LoVo (cell line): Measurements from ENCODE around the gene CATSPER1.
A peak's percentile ranks its signal among the peaks of the same experiment; 100 is the strongest.

Experiments used
- DNase-seq: peaks from one replicate; pipeline ENCODE4 v3.0.0-alpha.2; 2016; ENCODE audit warnings: low spot score

Gene CATSPER1

GRCh38 chr11:66002648-66003225, 23.5 kb downstream of the CATSPER1 start:
- peak; percentile 56 for DNase-seq

DNA sequence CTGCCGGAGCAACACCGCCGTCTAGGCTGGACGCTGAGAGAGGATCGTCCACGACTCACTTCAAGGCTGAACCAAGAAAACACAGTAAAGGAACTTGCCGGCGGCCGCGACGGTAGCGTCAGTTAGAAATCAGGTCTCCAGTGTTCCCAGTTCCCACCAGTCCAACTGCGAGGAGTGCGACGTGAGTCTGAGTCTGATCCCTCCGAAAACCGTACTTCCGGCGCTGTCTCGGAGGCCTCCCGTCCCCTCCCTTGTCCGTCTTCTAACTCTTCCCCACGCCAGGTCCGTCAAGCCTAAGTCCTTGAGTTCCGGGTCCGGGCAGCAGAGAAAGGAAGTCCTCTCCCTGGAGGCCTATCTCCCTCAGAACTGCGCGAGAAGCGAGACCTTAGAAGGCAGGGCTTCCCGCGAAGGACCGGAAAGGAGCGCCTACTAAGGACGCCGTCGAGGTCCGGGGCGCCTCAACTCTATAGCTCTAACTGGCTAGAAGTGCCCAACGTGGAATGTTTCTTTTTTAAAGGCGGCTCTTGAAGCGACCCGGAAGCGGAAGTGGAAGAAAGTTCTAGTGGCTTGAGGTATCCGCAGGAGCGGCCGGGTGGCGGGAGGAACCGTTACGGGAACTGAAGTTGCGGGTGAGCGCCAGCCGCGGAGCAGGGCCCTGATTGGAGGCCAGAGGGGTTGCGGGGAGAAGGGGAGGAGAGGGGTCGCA, 24.2 kb downstream of the CATSPER1 start, which contains the start of the genes BANF1 and EIF1AD:
TSS of gene BANF1 (plus strand) at position 562 of the 706 bp plus-strand sequence. CDS start 748 bp downstream, outside the sequence.
TSS of gene EIF1AD (minus strand) at position 216 of the 706 bp plus-strand sequence. CDS start 1,768 bp downstream, outside the sequence.
- peak; percentile 96 for DNase-seq

DNA sequence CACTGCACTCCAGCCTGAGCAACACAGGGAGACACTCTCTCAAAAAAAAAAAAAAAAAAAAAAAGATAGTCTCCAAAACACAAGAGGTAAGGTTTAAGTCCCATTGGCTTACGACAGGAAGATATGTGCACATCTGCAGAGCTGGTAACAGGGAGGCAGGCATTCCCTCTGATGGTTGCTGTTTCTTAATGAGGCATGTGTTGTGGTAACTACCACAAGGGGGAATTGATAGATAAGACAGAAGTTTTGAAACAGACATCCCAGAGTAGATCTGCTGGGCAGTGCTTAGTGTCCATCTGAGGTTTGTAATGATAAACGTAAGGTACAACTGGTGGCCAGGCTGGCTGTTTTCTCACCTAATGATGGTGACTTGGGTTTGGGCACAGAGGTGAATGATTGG, 29.0 kb downstream of the CATSPER1 start:
- no peak for DNase-seq

DNA sequence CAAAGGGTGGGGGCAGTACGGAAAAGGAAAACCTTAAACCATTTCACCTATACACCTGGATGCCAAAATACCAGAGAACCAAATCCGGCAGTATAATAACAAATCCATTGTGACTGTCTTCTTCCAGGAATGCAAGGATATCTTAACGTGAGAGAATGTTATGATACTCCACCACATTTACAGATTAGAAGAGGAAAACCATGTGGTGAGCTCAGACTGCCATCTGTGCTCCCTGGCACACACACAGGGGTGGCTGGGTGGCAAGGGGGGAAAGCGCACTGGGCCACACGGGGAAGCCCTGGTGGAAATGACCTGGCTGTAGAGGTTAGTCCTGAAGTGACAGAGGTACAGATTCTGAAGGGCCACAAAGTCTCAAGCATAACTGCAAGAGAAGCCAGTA, 34.2 kb downstream of the CATSPER1 start:
- DNase-seq, result no peak

GRCh38 chr11:65988791-65989592, 37.3 kb downstream of the CATSPER1 start:
- peak; percentile 90 for DNase-seq

GRCh38 chr11:65987336-65987735, 38.9 kb downstream of the CATSPER1 start:
- no peak for DNase-seq

DNA sequence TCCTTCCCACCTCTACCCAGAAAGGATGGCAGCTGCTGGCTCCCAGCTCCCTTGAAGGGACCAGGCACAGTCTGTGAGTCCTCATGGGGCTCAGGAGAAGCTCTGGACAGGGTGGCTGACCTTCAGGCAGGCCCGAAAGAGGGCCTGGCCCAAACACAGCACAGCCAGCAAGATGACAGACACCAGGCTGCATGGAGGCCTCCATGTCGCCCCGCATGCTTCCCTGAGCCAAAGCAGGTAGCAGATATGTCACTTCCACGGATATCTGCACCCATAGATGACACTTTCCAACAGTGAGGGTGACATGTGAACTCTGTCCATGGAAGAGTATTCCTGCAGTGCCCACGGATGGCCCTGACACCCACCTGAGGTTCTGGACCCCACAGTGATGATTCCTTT, 42.7 kb downstream of the CATSPER1 start:
- no peak for DNase-seq

GRCh38 chr11:65982824-65983588, 43.3 kb downstream of the CATSPER1 start:
- no peak for DNase-seq

- DNase-seq, result no peak
Observed at GRCh38 chr11:65981972-65982823, 44.1 kb downstream of the CATSPER1 start.

- DNase-seq, result no peak
Observed at GRCh38 chr11:65981101-65981740, 45.1 kb downstream of the CATSPER1 start.

DNA sequence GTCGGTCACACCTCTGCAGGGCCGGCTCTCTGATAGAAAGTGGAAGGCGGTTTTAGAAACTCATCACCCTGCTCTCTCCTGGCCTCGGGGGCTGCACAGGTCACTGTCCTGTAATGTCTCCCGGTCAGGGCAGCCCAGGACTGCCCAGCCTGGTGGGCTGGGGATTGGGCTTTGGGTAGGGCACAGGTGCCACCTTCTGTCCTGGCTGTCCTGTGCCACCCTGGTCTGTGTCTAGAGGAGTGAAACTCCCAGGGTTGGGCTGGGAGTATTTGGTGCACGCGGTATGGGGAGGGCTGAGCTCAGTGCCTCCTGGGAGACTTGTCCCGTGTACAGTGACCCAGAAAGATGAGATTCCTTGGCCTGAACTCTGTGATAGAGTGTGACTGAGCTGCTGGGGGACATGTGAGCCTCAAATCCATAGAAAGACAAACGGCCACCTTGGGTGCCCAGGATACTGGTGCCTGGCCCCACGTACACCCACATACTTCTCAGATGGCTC, 47.0 kb downstream of the CATSPER1 start:
- no peak for DNase-seq

GRCh38 chr11:65978391-65979238, 47.7 kb downstream of the CATSPER1 start:
- no peak for DNase-seq

DNA sequence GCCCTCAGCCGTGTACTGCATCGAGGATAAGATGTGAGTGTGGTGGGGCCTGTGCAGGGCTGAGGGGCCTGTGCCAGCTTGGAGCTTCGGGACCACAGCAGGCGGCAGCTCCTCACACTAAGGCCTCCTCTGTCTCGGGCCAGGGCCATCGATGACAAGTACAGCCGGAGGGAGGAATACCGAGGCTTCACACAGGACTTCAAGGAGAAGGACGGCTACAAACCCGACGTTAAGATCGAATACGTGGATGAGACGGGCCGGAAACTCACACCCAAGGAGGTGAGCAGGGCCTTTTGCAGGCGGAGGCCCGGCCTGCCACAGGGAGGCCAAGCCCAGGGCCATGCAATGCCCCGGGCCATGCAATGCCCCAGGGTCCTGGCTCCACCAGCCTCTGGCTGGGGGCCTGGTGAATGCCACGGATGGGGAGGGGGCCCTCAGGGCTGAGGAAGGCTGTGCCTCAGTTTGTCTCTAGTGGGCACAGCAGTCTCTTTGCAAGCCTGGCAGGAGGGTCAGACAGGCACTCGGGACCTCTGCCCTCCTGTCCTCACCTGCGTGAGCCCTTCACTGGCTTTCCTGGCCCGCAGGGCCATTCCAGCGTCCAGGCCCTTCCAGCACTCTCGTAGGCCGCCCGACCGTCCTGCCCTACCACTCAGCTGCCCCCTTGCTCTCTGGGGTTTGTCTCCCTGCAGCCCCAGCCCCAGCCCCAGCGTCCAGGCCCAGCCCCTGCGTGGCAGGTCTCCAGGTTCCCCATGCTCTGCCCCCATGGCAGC, 48.5 kb downstream of the CATSPER1 start:
- no peak for DNase-seq

DNA sequence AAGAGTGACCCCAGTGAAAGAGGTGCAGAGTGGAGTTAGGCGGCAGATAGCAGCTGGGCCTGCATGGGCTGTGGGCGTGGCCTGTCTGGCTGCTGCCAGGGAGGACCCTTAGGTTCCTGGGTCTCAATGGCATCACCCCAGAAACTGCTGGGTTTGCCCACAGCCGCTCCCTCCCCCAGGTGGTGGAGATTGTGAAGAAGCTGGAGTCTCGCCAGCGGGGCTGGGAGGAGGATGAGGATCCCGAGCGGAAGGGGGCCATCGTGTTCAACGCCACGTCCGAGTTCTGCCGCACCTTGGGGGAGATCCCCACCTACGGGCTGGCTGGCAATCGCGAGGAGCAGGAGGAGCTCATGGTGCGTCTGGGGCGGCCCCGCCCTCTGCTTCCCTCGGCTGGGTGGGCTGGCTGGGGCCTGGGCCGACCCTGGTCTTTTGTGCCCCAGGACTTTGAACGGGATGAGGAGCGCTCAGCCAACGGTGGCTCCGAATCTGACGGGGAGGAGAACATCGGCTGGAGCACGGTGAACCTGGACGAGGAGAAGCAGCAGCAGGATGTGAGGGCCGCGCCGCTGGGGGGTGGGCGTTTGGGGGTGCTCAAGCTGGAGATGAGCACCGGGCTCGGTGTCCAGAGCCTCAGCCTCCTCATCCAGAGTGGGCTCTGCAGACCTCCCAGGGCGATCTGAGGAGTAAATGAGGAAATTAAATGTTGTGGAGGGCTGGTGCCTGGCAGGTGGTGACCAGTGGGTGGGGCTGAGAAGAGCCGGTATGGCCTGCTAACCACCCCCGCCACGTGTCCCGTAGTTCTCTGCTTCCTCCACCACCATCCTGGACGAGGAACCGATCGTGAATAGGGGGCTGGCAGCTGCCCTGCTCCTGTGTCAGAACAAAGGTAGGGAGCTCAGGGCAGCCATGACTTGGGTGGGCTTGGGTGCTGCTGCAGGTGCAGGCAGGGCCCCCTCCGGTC, 49.8 kb downstream of the CATSPER1 start:
- DNase-seq, result no peak

DNA sequence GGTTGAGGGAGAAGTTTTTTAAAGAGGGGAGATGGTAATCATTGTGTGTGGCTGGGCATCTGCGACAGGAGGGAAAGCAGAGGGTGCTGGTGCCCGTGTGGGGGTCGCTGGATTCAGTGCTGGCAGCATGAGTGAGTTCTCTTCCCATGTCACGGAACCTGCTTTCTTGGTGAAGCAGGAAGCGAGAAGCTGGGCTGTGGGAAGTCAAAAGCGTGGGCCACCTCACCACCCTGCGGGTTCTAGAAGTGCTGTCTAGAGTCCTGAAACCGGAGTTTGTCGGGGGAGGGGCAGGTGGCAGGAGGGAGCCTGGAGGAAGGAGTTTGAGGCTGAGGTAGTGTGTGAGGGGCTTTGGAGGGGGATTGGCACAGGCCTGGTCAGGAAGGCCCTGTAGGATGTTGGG, 50.5 kb downstream of the CATSPER1 start:
- DNase-seq, result no peak

DNA sequence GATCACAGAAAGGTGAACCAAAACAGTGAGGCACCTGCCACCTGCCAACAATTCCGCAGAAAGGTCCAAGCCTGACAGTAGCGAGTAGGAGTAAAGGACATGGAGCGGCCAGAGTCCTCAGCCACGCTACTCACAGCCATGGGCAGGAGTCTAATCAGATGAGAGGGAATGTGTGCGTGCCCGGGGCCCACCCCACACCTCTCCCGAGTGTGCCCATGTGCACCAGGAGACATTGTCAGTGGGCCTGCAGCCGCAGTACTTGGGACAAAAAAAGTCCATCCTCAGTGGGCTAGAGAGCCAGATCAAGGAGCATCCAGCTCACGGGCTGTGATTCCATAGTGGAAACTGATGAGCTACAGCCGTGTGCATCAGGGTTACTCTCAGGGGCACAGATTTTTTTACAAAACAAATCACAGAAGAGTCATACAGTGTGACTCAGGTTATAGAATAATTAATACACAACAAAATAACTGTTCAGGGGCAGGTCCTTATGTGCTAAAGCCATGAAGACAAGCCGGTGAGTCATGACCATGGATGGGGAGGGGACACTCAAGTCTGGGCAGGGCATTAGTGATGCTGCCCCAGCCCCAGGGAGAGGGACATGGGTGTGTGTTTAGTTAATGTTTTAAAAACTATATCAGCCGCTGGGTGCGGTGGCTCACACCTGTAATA, 52.7 kb downstream of the CATSPER1 start:
- DNase-seq, result no peak

GRCh38 chr11:65972116-65972515, 54.2 kb downstream of the CATSPER1 start:
- DNase-seq, result no peak
